ENCODE results near the gene SLC25A1.

GRCh38 chr22:19132693-19133400 lies 45.7 kb downstream of the SLC25A1 start:
- TF ChIP-seq CTCF (IDR thresholded peaks at IDR 0.05; ENCODE audit: poor library complexity, severe bottlenecking) (no peak), SMC3 (conservative IDR thresholded peaks at IDR 0.05; ENCODE audit: poor library complexity) (no peak), TAF1 (IDR thresholded peaks at IDR 0.05; ENCODE audit: low read depth) (no peak), POLR2AphosphoS5 (IDR thresholded peaks at IDR 0.05) (no peak), EP300 (conservative IDR thresholded peaks at IDR 0.05; ENCODE audit: poor library complexity, severe bottlenecking) (no peak), EZH2 (IDR thresholded peaks at IDR 0.05; ENCODE audit: borderline replicate concordance, insufficient read depth, low read length, poor library complexity, severe bottlenecking) (no peak)

Measured in neural cell (in vitro differentiated cells).